ENCODE results near the gene RAB38. TPM values are rescaled to one million over a fixed set of nuclear protein-coding genes. Genes with fewer than 3 reads are reported as not detected.

Gene RAB38
- total RNA-seq, 1 experiment from 2014 or later = 0.15 TPM

- ATAC-seq (no peak), DNase-seq (ENCODE audit: low read depth, low spot score) (no peak)
- ChIA-PET POLR2A (no interaction called here), CTCF (no interaction called here)
- TF ChIP-seq CTCF (IDR thresholded peaks at IDR 0.05) (no peak), POLR2AphosphoS5 (IDR thresholded peaks at IDR 0.05; ENCODE audit: low read depth, low read length) (no peak), SIN3A (IDR thresholded peaks at IDR 0.05; ENCODE audit: borderline replicate concordance, insufficient read depth, low read depth, low read length) (no peak), TCF7L2 (IDR thresholded peaks at IDR 0.05; ENCODE audit: low read depth, low read length) (no peak), REST (IDR thresholded peaks at IDR 0.05; ENCODE audit: insufficient read depth in 1 of 2, low read depth in 2 of 2, low read length in 1 of 2) (no peak)
- no peak overlapping the region for H3K4me3 ChIP-seq (ENCODE audit: low read depth in 2 of 2, low read length in 2 of 2)
- H3K36me3 ChIP-seq (ENCODE audit: control insufficient read depth, insufficient read depth, low read length) = no peaks in the 10 kb centered on the region
- H3K27me3 ChIP-seq (ENCODE audit: control insufficient read depth, insufficient read depth, low read length) = no peaks in the 10 kb centered on the region
- intact Hi-C loops (cut with micrococcal nuclease; ENCODE audit: unreplicated experiment) (no loop called here), in situ Hi-C loops (cut with HindIII; ENCODE audit: low pct_unique_long_range_greater_than_20kb, low sequenced_read_pairs) (no loop called here)
- no peaks in the 10 kb centered on the region for H3K4me1 ChIP-seq (ENCODE audit: control insufficient read depth, insufficient read depth, low read length)
- no peak overlapping the region for H3K27ac ChIP-seq (ENCODE audit: low read length)
- no peaks in the 10 kb centered on the region for H3K9me3 ChIP-seq (ENCODE audit: control insufficient read depth, insufficient read depth, low read depth, low read length)
- BruUV-seq (replicated peaks) = no TSS peak
Measured at GRCh38 chr11:88158081-88158480, 17.2 kb downstream of the RAB38 start.

- BruUV-seq (replicated peaks) = no TSS peak
- POLR2A ChIA-PET = no interaction called here
- in situ Hi-C loops (cut with HindIII; ENCODE audit: low pct_unique_long_range_greater_than_20kb, low sequenced_read_pairs) = no loop called here
Measured at GRCh38 chr11:88157370-88157769, 17.9 kb downstream of the RAB38 start.

More at GRCh38 chr11:88157370-88157769, 17.9 kb downstream of the RAB38 start:
- ATAC-seq (no peak), DNase-seq (ENCODE audit: low read depth, low spot score) (no peak)
- no peaks in the 10 kb centered on the region for H3K36me3 ChIP-seq (ENCODE audit: control insufficient read depth, insufficient read depth, low read length)
- no peak for TF ChIP-seq REST (IDR thresholded peaks at IDR 0.05; ENCODE audit: insufficient read depth in 1 of 2, low read depth in 2 of 2, low read length in 1 of 2)
- TF ChIP-seq CTCF (IDR thresholded peaks at IDR 0.05) = no peak
- TF ChIP-seq TCF7L2 (IDR thresholded peaks at IDR 0.05; ENCODE audit: low read depth, low read length) = no peak
- no peak for TF ChIP-seq POLR2AphosphoS5 (IDR thresholded peaks at IDR 0.05; ENCODE audit: low read depth, low read length)
- no peak for TF ChIP-seq SIN3A (IDR thresholded peaks at IDR 0.05; ENCODE audit: borderline replicate concordance, insufficient read depth, low read depth, low read length)
- intact Hi-C loops (cut with micrococcal nuclease; ENCODE audit: unreplicated experiment) = no loop called here
- no peak overlapping the region for H3K4me3 ChIP-seq (ENCODE audit: low read depth in 2 of 2, low read length in 2 of 2)
- CTCF ChIA-PET = no interaction called here
- no peaks in the 10 kb centered on the region for H3K9me3 ChIP-seq (ENCODE audit: control insufficient read depth, insufficient read depth, low read depth, low read length)
- H3K27ac ChIP-seq (ENCODE audit: low read length) = no peak overlapping the region
- no peaks in the 10 kb centered on the region for H3K27me3 ChIP-seq (ENCODE audit: control insufficient read depth, insufficient read depth, low read length)
- no peaks in the 10 kb centered on the region for H3K4me1 ChIP-seq (ENCODE audit: control insufficient read depth, insufficient read depth, low read length)
